GM18861 (cell line): ENCODE measurements around the gene G2E3.
"Not testable (repeated sequence)": the region's sequence is repeated elsewhere in the genome, so short reads cannot be mapped to it uniquely, and the experiment has no call there.

Experiments
- ATAC-seq: cut with Tn5 transposase; IDR thresholded peaks from one replicate; pipeline ENCODE4 v1.9.1; 2021; ENCODE audit not compliant: unreplicated experiment

Gene G2E3

GRCh38 chr14:30558675-30559555 is at the start of gene G2E3:
Gene G2E3, plus strand, starts transcription at chr14:30559158. Its CDS starts 21,922 bp downstream, at chr14:30581080.
- peak; percentile 98 for ATAC-seq

GRCh38 chr14:30517737-30518136 is 41.2 kb upstream of the G2E3 start:
- ATAC-seq = no peak

- no peak for ATAC-seq
These were observed 39.9 kb upstream of the G2E3 start for GRCh38 chr14:30518867-30519560.

GRCh38 chr14:30519961-30520360 is 39.0 kb upstream of the G2E3 start:
- no peak for ATAC-seq

GRCh38 chr14:30520536-30520935 is 38.4 kb upstream of the G2E3 start:
- ATAC-seq = no peak

DNA sequence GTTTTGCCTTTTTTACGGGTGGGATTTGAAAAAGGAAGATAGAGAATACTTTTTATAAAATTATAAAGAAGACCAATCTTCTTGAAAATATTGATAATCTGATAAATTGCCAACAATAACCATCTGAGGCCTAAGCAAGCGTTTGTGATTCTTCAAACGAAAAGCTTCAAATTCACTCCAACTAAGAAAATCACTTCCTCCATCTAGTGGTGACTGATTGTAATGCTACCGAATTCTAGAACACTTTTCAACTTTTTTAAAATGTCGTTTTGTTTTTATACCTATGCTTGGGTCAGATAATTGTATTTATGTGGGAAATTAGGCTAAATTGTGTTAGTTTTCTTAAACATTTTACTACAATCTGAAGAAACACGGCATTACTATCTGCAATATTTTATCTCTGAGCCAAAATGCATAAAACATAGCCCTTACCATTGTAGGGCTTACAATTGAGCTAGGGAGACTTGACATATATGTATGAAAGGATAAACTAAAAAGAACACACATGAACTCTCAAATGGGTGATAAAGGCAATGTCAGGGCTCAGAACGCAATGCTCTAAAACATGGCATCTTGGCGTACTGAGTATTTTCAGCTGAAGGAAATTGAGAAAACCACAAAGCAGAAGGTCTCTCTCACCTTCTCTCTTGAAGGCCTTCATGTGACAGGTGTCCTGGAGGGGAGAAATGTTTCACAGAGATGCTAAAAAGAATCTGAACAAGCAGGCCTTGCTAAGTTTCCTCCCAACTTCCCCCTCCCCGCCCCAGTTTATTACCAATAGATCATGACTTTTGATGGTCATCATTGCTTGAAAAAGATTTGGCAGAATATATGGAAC is 36.8 kb upstream of the G2E3 start:
- peak; percentile 81 for ATAC-seq

- ATAC-seq = no peak
These were observed 33.1 kb upstream of the G2E3 start for GRCh38 chr14:30525833-30526232.

- ATAC-seq = no peak
These were observed 31.8 kb upstream of the G2E3 start for GRCh38 chr14:30527196-30527595.

DNA sequence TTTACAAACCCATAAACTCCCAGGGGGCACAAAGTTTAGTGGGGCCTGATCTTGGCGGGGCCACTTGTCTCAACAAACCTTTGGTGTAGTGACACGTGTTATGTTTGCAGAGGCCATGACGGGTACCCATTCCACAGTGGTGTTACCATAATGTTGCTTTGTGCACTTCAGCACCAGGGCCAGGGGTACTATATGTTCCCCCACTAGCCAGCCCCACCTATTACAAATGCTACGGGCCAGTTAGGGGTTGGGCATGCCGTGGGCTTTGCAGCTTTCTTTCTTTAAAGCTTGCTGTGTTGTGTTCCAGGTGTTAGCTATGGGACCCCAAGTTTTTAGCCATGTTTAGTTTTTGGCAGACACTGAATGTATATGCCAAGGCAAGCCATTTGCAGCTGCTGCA is 30.8 kb upstream of the G2E3 start:
- no peak for ATAC-seq

DNA sequence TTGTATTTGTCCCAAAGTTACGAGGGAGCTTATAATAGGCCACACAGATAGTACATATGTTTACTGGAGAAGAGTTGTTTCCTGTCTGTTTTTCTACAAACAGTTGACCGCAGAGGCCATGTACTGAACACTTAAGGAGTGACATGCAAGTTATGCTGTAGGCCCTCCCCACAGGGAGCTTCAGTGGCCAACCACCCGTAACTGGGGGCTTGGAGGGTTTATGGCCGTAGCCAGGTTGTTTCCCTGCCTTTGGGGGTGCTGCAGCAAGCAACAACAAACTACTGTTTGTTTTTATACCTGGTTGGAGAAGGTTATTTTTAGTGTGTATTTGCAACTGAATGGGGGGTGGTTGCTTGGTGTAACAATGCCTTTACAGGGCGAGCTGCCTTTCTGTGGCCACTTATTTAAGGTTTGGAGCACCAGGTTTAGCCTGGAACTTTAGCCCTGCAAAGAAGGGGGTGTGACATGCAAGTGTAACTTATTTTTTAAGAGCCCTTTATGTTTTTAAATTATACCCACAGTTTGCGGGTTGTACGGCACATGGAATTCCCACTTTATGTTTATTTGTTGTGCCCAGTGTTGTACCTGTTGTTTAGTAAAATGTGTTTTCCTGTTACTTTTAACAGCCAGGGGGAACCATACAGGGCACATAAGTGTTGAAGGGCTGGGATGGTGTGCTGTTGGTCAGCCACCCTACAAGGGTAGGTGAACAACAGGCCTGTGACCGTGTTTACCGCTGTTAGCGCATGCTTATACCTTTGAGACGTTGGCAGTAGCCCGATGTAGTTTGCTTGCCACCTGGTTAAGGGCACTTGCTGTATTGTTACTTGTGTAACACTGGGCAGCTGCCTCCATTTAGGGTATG is 29.9 kb upstream of the G2E3 start:
- no peak for ATAC-seq

DNA sequence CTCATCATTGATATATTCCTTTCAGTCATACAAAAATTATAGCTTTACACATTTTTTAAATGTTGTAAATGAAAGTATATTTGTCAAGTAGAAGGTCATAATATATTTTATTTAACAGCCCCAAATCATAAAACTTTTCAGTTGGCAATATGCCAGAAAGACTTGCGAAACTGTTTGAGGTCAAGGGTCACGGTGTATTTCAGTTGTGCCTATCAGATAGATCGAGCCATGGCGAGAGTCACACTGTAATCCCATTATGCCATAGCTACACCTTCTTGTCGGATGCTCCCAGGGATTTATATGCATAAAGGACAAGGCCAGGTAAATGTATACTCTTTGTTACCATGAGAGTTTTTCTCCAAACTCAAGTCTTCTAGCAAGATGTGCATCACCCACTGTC is 26.7 kb upstream of the G2E3 start:
- ATAC-seq = no peak

DNA sequence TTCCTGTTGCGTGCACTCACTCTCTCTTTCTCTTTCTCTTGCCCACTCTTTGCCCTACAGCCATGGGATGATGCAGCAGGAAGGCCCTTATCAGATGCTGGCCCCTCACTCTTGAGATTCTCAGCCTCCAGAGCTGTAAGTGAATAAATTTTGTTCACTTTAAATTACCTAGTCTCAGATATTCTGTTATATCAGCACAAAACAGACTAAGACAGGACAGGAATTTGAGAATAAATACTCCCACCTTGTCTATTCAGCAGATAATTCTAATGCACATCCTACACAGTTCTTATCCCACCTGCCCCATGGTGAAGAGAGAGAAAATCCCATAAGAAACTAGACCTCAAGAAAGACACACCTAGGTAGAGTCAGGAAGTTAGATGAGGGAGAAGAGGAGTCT is 25.8 kb upstream of the G2E3 start:
- ATAC-seq = no peak

DNA sequence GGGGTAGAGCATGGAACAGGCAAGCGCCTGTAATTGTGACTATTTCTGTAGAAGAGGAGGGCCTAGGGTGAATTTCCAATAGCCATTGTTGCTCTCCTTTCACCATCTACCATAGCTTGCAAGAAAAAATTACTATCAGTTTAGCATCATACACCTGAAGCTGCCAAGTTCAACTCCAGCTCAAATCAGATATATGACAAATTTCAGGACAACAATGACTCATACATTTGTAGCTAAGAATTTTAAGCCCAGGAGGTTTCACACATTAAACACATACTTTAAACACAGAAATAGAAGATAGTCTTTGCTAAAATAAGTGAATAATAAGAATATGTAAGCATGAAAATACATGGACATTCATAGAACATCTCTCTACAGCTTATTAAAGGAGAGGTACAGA is 17.6 kb upstream of the G2E3 start:
- no peak for ATAC-seq

DNA sequence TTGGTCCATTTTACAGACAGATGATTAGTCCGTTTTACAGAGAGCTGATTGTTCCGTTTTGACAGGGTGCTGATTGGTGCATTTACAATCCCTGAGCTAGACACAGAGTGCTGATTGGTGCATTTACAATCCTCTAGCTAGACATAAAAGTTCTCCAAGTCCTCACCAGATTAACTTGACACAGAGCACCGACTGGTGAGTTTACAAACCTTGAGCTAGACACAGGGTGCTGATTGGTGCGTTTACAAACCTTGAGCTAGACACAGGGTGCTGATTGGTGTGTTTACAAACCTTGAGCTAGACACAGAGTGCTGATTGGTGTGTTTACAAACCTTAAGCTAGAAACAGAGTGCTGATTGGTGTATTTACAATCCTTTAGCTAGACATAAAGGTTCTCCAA is 12.2 kb upstream of the G2E3 start:
- not testable (repeated sequence) for ATAC-seq

GRCh38 chr14:30547388-30548048 is 11.4 kb upstream of the G2E3 start:
- ATAC-seq = no peak

DNA sequence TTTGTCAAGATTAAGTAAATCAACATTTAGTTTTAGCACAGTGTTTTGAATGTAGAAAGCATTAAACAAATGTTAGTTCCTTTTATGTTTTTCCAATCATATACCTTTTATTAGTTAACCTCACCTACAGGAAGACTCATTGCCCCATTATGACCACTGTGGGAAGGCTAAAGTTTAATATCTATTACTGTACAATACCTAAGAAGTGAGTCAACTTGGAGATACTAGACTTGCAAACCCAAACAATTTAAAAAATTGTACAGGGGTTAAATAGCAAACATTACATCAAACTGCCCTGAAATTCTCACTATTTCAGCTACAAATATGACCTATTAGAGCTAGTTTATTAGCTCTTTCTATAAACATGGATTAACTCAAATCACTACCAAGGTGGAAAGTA is 8.6 kb upstream of the G2E3 start:
- no peak for ATAC-seq

- no peak for ATAC-seq
These were observed 7.5 kb upstream of the G2E3 start for GRCh38 chr14:30551460-30551859.

DNA sequence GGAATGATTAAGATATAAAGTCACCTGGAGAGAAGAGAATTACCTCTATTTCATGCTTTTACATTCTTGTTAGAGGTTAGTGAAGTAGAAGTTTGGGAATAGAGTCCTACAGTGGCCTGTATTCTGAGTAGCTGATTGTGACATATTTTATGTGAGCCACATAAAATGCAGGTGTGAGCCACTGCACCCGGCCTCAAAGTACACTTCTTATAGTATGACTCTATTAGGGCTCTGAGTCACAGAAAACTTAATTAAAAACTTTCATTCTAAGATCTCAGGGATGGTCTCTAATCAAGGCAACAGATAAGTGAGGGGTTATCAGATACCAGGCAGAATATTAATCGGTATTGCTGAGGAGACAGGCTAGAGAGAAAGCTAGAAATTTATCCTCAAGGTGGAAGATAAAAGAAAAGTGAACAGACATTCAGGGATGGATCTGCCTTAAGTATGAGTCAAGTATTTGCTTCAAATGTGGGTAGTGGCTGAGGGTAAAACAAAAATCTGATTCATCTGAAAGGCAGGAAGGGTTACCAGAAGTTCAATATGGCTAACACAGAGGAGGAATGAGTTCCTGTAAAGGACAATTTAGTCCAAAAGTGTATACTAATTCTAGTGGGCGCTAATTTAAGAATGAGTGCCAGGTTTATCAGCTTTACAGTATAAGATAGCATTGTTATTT is 5.5 kb upstream of the G2E3 start:
- no peak for ATAC-seq

DNA sequence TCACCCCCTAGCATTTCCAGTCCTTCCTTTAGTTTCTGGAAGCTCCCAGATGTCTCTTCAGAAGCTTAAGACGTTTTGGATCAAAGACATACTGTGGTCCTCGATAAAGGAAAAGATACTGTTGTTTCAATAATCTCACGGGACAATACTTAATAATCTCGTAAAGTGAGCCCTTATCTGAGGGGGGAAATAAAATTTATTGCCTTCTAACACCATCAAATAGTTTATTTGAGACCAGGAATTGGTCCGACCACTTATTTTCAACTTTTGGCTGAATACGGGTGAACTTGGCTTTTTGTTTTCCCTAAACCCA is 640 bp upstream of the G2E3 start:
- no peak for ATAC-seq

- no peak for ATAC-seq
These were observed 707 bp downstream of the G2E3 start for GRCh38 chr14:30559638-30560091.
